Activated naive CD8-positive, alpha-beta T cell treated with anti-CD3 and anti-CD28 coated beads, Interleukin-2, amount 50 U/mL, for 16 hours (primary cell): Measurements from ENCODE around the gene HJV.

Experiments used
- DNase-seq: peaks from one replicate; pipeline ENCODE4 v3.0.0-alpha.2; 2020; ENCODE audit warnings: low read depth, low spot score

The HJV gene

DNA sequence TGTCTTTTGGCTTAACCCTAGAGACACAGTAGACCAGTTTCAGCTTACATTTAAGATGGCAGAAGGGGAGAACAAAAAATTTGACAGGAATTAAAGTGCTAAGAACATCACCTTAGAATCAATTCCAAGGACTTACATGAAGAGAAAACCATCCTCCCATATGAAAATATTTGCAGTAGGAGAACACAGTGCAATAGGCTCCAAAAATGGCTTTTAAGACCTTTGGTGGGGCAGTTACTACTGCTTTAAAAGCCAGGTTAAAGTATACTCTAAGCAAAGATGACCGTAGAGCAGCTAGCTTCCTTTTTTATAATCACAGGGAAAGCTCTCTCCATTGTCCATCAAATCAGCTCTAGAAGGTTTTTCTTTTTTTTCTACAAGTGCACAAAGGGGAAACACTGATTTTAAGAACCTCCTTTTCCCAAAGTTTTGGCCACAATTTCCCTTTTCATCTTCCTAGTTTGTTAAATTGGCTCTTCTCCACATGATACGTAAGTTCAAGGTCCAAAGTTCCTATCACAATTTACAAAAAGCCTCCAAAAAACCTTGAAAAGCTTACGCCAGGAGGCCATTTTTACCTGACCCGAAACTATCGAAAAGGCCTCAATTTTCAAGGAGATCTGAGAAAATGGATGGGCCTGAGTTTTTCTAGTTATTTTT, 28.4 kb downstream of the HJV start:
- DNase-seq = no peak

DNA sequence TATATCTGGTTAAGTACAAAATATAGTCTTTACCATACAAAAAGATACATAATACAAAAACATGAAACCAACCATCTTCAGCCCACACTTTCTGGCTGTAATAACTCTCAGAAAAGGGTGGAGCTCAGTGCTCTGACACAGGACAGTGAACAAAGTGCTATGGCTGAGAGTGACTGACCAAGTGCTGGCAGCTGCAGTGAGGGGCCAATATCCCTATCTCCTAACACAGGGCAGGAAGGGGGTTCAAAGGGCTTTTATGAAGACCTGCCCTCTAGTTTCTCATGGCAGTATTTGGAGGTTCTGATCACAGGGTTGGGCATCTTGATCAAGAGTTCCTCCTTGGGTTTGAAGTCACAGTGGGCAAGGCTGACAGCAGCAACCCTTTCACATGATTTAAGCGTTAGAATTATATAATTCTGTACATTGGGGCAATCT, 29.0 kb downstream of the HJV start:
- DNase-seq = no peak

DNA sequence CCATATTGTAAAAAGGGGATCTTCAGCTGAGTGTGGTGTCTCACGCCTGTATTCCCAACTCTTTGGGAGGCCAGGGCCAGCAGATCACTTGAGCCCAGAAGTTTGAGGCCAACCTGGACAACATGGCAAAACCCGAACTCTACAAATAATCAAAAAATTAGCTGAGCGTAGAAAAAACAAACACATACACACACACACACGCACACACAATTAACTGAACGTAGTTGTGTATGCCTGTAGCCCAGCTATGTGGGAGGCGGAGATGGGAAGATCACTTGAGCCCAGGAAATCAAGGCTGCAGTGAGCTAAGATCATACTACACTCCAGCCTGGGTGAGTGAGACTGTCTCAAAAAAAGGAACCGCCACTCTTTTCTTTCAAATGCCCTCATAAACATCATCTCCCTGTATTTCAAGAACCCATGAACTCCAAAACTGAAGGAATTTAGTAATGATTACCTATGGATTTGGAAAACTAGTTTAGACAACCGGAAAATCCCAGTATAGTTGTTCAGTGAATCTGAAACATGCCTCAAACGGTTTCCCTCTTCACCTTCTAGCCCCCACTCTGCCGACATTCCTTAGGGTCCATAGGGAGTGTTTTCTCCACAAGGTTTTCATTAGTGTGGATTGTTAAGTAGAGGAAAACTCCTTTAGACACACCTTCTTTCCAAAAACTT, 29.7 kb downstream of the HJV start:
- DNase-seq = no peak

DNA sequence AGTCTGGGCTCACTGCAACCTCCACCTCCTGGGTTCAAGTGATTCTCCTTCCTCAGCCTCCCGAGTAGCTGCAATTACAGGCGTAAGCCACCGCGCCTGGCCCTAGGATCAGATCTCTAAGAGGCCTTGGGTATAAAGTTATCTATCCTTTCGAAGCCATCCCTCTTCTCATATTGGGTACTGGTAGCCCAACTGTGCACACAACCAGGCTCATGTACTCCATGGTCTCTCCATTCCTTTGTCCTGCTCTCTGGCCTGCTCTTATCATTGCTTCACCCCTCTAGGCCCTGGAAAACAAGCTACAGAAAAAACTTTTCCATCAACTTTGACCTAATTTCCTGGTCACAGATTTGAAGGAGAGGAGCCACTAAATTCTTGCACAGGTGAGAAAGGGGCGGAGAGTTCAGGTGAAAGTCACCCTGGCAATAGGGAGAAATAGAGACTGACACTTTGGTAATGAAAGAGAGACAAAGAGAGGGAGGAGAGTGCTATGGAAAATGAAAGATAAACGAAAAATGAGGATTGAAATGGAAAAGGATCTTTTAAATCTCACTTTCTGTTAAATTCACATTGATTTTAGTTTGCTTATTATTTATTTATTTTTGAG, 31.2 kb downstream of the HJV start:
- no peak for DNase-seq

DNA sequence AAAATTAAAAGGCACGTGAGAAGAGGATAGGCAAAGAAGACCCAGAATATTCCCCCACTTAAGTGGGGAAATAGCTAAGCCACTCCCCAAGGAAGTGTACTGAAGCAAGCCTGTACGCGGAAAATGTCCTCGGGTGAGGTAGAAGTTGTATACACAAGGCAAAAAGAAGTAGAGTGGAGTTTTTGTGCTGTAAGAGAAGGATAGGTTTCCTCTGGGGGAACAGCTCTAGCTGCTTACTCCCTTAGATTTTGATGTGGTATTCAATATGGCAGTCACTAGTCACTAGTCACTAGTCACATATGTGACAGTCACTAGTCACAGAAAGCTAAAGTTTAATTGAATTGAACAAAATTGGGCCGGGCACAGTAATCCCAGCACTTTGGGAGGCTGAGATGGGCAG, 32.8 kb downstream of the HJV start:
- DNase-seq = no peak

DNA sequence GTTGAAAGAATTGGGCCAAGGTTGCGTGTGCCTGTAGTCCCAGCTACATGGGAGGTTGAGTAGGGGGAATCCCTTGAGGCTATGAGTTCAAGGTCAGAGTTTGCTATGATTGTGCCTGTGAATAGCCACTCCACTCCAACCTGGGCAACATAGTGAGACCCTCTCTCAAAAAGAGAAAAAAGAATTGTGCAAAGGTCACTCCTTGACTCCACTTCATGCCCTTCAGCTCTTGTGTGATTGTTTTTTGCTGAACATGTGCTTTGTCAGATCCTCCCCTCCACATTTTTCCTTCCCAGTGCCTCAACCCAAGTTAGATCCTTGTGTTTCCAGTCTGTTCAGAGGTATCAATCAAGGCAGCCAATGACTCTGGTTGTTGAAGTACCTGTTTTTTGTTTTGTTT, 33.6 kb downstream of the HJV start:
- no peak for DNase-seq

DNA sequence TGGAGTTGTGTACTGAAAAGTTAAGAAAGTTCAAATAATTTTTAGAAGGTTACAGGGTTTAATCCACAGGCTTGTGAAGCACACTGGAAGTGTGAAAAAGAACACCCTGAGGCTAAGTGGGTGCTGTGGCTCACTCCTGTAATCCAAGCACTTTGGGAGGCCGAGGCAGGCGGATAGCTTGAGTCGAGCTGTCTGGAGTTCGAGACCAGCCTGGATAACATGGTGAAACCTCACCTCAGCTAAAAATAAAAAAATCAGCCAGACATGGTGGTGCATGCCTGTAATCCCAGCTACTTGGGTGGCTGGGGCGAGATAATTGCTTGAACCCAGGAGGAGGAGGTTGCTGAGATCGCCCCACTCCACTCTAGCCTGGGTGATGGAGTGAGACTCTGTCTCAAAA, 35.0 kb downstream of the HJV start:
- DNase-seq = no peak

DNA sequence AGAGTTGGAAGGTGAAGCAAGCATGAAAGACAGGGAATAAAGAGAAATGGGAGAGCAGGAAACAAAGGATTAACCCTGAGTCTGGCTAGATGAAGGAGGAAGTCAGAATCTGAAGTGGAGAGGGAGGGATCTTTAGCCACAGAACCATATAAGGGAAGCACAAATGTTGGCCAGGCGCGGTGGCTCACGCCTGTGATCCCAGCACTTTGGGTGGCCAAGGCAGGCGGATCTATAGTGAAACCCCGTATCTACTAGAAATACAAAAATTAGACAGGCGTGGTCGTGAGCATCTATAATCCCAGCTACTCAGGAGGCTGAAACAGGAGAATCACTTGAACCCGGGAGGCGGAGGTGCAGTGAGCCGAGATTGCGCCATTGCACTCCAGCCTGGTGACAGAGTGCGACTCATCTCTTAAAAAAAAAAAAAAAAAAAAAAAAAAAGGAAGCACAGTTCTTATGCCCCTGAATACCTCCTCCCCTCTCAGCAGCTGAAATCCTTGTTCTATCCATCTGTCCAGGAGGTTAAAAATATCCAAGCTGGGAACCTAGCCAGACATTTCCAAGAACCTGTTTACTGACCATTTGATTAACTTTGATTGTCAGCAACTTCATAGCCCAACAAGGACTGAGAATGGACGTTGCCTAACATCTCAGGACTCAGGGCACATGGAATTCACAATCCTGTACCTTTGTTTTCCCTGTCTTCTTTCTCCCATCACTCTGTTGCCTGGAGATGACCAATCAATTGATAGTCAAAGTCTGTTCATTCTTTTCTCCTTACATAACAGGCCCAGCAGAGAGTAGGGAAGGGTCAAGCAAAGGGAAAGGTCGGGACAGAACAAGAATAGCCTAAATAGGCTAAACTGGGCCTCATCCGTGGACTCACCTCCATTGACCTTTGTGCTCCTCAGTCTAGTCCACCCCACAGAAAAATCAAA, 35.8 kb downstream of the HJV start:
- DNase-seq = no peak

DNA sequence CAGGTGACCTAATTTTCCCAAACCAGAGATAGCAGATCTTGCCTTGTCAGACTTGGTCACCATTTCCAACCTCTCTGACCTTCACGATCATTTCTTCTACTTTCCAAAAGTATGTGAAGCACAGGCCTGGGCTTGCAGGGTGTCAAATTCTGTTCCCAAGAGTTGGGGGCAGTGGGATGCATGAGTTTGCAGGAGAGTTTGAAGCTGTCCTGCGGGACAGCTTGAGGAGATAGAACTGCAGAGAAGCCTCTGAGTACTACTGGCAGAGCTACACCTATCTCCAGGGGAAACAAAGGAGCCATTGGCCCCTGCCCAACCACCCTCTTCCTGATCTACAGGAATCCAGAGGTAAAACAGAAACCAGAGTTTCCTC, 36.4 kb downstream of the HJV start:
- no peak for DNase-seq

DNA sequence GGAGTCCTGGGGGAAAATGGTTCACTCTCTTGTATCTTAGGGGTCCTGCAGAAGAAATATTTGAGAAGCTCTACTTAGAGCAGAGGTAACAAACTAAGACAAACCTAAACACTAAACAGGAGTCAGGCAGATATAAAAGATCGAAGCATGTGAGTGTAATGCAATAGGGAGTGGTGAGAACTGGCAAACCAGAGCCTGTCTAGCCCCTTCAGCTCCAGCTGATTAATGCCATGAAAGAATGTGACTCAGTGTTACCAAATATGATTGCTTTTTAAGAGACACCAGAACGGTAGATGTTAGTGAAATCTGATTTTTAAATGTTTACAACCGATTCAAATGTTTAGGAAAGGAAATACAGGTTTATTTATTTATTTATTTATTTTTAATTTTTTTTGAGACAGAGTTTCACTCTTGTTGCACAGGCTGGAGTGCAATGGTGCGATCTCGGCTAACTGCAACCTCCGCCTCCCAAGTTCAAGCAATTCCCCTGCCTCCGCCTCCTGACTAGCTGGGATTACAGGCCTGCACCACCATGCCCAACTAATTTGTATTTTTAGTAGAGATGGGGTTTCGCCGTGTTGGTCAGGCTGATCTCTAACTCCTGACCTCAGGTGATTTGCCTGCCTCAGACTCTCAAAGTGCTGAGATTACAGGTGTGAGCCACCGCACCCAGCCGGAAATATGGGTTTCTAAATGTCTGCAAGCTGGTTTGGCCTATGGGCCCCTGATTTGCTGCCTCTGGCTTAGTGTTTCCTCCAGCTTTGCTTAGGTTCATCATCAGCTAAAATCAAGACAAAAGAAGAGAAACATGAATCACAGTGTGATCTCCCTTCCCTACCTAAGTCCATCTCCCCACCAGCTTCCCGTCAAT, 37.3 kb downstream of the HJV start:
- no peak for DNase-seq

DNA sequence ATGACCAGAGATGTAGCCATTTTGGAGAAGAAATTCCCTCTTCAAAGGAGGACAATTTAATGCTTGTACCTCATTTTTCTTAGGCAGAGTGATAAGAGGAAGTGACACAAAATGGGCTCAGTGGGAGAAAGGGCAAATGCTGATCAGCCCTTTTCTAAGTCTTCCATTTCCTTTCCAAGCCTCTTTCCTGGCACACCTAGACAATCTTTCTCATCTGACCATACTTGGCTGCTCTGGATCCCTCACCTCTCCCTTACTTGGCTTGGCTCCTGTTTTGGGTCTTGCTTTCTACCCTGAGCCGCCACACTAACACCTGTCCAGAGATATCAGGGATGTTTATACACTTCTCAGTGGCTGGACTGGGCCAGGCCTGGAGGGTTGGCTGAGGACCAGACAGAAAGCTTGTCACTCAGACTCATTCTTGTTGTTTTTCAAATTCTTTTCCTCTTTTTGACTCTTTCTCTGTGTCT, 38.3 kb downstream of the HJV start:
- no peak for DNase-seq

DNA sequence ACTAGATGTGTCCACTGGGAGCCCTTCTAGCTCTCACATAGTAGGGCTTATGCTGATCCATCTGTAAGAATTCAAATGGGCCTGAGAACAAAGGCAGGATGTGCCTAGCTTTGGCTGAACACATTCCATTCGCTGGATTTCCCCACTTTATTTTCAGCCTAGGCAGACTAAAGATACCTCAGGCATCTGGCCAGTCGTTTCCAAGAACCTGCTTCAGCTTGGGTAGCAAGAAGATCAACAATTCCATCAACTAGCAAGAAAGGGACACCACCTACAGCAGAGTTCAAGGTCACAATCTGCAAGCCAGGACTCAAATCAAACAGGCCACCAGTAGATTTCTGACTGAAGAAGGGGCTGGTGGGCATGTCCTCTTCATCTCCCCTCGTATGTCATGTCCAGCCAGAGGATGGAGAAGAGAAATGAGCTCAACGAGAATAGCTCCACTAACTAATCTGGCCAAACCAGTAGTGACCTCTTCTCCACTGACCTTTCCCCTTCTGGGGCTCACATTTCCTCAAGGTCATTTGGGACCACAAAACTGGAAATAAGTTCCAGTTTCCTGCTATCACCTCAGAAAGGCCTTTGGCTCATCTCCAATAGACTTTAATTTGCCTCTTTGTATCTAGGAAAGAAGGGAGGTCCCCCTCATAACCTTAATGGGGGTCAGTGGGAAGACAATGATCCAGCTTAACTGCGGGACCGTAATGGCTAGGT, 39.4 kb downstream of the HJV start:
- DNase-seq = no peak

DNA sequence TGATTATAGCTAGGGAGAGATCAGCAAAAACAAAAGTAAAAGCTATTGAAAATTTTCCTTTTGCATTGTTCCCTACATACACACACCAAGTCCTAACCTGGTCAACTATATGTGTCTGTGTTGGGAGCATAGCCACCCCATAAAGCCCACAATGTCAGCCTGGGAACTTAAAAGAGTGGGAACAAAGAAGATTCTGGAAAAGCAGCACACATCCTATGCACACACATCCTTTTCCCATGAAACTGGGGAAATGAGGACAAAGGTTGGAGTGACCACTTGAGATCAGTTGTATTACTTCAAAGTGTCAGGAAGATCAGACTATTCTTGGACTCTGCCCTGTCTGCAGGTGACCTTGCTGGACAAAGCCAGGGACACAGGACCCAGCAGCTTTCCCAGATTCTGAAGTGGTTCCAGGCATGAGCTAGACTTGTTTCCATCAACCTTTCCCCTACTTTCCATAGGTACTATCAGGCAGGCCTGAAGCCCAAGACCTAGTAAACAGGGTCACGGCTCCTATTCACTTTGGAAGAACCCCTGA, 41.0 kb downstream of the HJV start:
- DNase-seq = no peak

DNA sequence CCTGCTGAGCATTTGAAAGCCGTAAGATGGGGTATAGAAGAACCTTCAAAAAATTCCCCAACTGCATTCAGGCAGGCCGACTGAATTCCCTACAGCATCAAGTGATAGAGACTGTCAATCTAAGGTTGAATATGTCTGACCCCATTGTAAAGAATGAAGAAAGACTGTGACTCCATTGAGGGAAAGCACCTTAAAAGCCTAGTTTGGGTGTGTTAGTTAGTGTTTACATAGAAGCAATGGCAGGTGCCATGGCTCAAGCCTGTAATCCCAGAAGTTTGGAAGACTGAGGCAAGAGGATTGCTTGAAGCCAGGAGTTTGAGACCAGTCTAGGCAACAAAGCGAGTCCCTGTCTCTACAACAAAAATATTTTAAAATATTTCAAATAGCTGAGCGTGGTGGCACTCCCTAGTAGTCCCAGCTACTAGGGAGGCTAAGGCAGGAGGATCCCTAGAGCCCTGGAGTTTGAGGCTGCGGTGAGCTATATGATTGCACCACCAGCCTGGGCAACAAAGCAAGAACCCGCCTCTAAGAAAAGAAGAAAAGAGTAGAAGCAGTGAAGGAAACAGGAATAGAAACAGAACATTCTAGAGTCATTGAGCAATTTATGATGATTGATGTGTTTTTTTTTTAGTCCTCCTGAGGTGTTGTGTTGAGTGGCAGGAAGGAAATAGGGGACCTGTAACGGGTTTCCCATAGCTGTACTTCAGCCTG, 41.6 kb downstream of the HJV start:
- no peak for DNase-seq

DNA sequence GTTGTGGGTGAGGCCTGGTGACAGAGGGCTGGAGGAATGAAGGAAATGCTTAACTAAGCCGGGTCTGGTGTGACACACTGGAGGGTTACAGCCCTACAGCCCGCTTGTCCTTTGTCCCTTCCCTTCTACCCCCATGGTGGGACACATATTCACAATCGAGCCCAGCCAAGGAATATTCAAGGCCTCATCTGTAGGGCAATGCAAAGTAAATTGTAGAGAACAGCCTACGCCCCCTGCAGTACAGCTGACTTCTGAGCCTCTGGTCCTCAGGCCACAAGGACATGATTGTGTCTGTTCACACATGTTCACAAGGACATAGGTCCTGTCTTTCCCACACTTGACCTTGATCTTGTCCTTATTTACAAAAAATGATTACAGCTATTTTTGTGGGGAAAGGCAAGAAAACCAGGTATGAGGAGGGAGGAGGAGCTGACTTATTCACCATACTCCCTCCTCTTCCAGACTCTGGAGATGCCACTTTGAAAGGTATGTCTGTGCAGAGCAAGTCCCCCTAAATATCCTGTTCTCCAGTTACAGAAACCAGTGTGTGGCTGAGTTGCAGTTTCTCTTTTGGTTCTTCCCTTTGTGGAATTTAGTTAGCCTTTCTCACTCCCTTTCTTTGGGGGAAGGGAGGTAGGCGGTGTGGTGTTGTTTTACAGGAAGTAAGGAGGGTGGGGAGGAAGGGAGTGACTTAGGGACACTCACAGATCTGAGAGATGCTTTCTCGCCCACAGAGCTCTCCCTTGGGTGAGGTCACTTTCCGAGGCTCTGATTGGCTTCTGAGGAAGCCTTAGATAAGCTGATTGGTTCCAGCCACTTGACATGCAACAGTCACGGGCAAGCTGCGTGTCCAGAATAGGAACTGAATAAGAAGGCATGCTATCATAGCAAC, 42.4 kb downstream of the HJV start:
- DNase-seq = peak; percentile 56

DNA sequence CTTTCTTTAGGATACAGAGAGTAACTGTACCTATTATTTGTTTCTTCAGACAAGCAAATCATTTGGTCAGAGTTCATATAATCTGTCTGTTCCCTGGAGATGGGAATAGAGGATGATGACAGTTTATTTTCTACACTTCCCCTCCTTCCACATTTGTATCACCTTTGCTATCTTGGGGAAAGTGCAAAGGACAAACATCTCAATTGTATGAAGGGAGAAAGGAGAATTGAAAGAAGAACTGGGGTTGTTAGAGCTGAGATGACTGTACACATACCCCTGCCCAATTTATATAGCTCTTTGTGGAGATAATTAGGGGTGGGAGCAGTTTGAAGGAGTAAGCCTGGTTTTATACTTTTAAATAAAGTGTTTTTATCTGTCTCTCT, 43.1 kb downstream of the HJV start:
- no peak for DNase-seq

DNA sequence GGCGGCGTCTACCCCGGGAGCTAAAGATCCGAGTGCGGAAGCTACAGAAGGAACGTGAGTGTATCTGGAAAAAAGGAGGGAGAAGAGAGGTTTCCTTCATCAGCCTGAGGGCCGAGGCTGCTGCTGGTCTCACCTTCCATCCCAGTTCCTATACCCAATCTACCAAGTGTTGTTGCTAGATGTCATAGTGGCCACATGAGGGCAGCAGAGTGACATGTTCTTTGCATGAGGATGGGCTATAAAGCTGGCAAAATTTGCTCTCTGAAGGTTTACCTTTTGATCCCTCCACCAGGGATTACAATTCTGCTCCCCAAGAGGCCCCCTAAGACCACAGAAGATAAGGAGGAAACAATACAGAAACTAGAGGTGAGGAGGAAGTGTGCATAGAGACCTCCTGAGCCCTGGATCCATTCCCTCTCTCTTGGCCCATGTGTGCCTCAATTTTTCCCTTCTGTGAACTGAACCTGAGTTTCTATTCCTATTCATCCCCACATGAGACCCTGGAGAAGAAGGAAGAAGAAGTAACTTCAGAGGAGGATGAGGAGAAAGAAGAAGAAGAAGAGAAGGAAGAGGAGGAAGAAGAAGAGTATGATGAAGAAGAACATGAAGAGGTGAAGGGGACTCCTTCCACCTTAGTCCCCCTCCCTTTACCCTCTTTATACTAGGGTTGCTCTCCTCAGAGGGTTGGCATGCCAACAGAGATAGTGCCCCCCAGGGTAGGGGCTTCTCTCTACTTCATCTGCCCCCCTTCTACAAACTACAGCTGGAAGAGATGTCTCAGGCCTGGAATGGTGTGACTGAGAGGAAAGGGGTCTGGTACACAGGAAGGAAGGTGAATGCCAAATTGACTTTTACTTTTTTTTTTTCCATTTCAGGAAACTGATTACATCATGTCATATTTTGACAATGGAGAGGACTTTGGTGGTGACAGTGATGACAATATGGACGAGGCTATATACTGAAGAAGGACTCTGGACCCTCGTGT, 43.8 kb downstream of the HJV start:
- no peak for DNase-seq
